Suprapubic skin (tissue), 3 donors: ENCODE data around the gene RRP1B.

ENCODE experiments used
- EP300 ChIP-seq: sonication (generic); formaldehyde crosslinking; IDR thresholded peaks from one replicate; pipeline ENCODE4 v1.6.1; 2017; ENCODE audit warnings: antibody characterized with exemption
- POLR2A ChIP-seq, 2 donors: fragments of 450-650 bp; IDR thresholded peaks; one replicate each; pipeline ENCODE4 v1.6.1; 2017; ENCODE audit warnings: antibody characterized with exemption in 2 of 2, mild to moderate bottlenecking in 2 of 2, moderate library complexity in 2 of 2
- TF ChIP-seq, protein P1 (sequence below), 2 donors: fragments of 200-600 bp in 1 of 2; fragments of 450-650 bp in 1 of 2; sonication (generic) in 1 of 2; IDR thresholded peaks; one replicate each; pipeline ENCODE4 v1.5.1; 2016 to 2019; ENCODE audit warnings: antibody characterized with exemption in 2 of 2, mild to moderate bottlenecking in 1 of 2, moderate library complexity in 1 of 2

DNA sequence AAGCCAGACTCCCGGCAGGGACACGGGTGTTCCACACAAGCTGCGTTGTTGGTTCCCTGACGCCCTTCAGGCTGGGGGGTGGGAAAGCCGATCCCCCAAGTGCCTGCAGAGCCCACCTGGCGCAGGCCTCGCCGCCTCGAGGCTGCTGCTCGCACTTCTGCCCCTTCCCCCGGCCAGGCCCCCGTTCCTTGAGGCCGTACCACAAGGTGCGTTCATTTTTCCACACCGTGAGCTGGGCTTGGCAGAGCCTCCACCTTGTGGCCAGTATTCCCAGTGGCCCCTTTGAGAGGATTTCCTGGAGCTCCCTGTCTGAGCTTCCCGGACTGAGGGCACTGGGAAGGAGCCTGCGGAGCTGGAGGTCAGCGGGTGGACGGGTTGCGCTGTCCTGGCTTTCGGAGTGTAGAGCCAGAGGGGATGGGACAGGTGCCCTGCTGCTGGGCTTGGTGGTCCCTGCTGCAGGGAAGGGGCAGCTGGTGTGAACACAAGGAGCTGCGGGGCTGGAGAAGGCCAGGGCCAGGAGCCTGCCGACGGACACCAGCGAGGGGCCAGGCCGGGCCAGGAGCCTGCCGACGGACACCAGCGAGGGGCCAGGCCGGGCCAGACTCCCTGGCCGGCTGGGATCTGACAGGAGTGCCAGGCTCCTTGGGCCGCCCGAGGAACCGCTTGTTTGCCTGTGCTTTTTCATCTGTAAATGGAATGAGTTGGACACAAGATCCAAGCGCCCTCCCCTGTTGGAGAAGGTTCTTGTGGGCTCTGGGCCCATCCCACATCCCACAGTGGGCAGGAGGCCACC, 78.0 kb downstream of the RRP1B start:
- TF ChIP-seq, protein P1, sequence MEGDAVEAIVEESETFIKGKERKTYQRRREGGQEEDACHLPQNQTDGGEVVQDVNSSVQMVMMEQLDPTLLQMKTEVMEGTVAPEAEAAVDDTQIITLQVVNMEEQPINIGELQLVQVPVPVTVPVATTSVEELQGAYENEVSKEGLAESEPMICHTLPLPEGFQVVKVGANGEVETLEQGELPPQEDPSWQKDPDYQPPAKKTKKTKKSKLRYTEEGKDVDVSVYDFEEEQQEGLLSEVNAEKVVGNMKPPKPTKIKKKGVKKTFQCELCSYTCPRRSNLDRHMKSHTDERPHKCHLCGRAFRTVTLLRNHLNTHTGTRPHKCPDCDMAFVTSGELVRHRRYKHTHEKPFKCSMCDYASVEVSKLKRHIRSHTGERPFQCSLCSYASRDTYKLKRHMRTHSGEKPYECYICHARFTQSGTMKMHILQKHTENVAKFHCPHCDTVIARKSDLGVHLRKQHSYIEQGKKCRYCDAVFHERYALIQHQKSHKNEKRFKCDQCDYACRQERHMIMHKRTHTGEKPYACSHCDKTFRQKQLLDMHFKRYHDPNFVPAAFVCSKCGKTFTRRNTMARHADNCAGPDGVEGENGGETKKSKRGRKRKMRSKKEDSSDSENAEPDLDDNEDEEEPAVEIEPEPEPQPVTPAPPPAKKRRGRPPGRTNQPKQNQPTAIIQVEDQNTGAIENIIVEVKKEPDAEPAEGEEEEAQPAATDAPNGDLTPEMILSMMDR (IDR thresholded peaks at IDR 0.05), result no peak
- TF ChIP-seq EP300 (no peak), POLR2A (IDR thresholded peaks at IDR 0.05) (no peak)
